HG03135 (cell line): ENCODE measurements around the gene MYOM3.

ENCODE experiments used
- ATAC-seq: cut with Tn5 transposase; IDR thresholded peaks from one replicate; pipeline ENCODE4 v1.9.1; 2021; ENCODE audit warnings: mild to moderate bottlenecking, moderate library complexity; ENCODE audit not compliant: unreplicated experiment

MYOM3 gene

GRCh38 chr1:24117722-24118409 is 5.9 kb upstream of the MYOM3 start:
- ATAC-seq = no peak

- ATAC-seq = no peak
Observed at GRCh38 chr1:24117132-24117531, 5.2 kb upstream of the MYOM3 start.

GRCh38 chr1:24114753-24115152 is 2.8 kb upstream of the MYOM3 start:
- ATAC-seq = no peak

GRCh38 chr1:24113641-24114033 is 1.7 kb upstream of the MYOM3 start:
- no peak for ATAC-seq

- ATAC-seq = no peak
Observed at GRCh38 chr1:24111262-24111995, 506 bp downstream of the MYOM3 start.

- no peak for ATAC-seq
Observed at GRCh38 chr1:24110642-24111261, 1.2 kb downstream of the MYOM3 start.

- no peak for ATAC-seq
Observed at GRCh38 chr1:24109686-24110475, 2.1 kb downstream of the MYOM3 start.

- no peak for ATAC-seq
Observed at GRCh38 chr1:24109166-24109483, 2.8 kb downstream of the MYOM3 start.

GRCh38 chr1:24108334-24109165 is 3.4 kb downstream of the MYOM3 start:
- no peak for ATAC-seq

- ATAC-seq = no peak
Observed at GRCh38 chr1:24107462-24108138, 4.3 kb downstream of the MYOM3 start.

- no peak for ATAC-seq
Observed at GRCh38 chr1:24105368-24106160, 6.4 kb downstream of the MYOM3 start.

GRCh38 chr1:24104854-24105253 is 7.1 kb downstream of the MYOM3 start:
- no peak for ATAC-seq

GRCh38 chr1:24103879-24104278 is 8.1 kb downstream of the MYOM3 start:
- ATAC-seq = no peak

GRCh38 chr1:24103408-24103807 is 8.5 kb downstream of the MYOM3 start:
- no peak for ATAC-seq

GRCh38 chr1:24102961-24103360 is 9.0 kb downstream of the MYOM3 start:
- ATAC-seq = no peak

- no peak for ATAC-seq
Observed at GRCh38 chr1:24101796-24102586, 9.9 kb downstream of the MYOM3 start.

GRCh38 chr1:24100945-24101737 is 10.8 kb downstream of the MYOM3 start:
- ATAC-seq = no peak
